ENCODE results near the gene PDE9A.

PDE9A gene

DNA sequence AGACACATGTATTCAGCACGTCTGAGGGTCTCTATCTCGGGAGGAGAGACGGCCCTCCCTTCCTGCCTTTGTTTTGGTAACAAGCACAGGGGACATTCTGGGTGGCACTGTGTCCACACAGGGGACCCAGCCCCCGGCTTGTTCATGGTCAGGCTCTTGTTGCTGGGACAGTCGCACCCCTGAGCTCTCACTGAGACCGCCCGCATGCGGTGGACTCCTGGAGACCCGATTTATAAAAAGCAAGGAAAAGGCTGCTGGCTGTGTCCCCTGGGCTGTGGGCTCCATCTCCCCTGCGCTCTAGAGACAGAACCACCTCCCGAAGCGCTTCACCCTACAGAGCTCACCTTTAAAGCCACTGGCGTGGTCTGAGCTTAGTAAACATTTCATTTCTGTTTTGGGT is 122.5 kb downstream of the PDE9A start:
- Histone ChIP-seq H2AFZ (ENCODE audit: low read depth, low read length) (no peak overlapping the region), H3K9ac (ENCODE audit: low read depth, low read length) (no peak overlapping the region), H3K4me2 (ENCODE audit: insufficient read depth, low read length) (no peak overlapping the region), H3K27me3 (ENCODE audit: insufficient read depth, low read length, poor library complexity) (no peaks in the 10 kb centered on the region), H3K4me1 (ENCODE audit: insufficient read depth, low read length) (no peaks in the 10 kb centered on the region), H3K4me3 (ENCODE audit: low read depth in 1 of 2, low read length in 2 of 2) (no peak overlapping the region), H3K36me3 (ENCODE audit: insufficient read depth, low read length) (no peaks in the 10 kb centered on the region), H3K9me3 (ENCODE audit: insufficient read depth, low read length, severe bottlenecking) (no peaks in the 10 kb centered on the region), H3K79me2 (ENCODE audit: insufficient read depth, low read length) (no peaks in the 10 kb centered on the region), H3K27ac (ENCODE audit: low read length) (no peak overlapping the region), H4K20me1 (ENCODE audit: insufficient read depth, low read length) (no peaks in the 10 kb centered on the region)
- DNase-seq (no peak), ATAC-seq (ENCODE audit: insufficient read depth, low read depth) (no peak)
- TF ChIP-seq EZH2 (IDR thresholded peaks at IDR 0.05; ENCODE audit: borderline replicate concordance, low read depth, low read length, severe bottlenecking): no peak
- TF ChIP-seq, protein P1, sequence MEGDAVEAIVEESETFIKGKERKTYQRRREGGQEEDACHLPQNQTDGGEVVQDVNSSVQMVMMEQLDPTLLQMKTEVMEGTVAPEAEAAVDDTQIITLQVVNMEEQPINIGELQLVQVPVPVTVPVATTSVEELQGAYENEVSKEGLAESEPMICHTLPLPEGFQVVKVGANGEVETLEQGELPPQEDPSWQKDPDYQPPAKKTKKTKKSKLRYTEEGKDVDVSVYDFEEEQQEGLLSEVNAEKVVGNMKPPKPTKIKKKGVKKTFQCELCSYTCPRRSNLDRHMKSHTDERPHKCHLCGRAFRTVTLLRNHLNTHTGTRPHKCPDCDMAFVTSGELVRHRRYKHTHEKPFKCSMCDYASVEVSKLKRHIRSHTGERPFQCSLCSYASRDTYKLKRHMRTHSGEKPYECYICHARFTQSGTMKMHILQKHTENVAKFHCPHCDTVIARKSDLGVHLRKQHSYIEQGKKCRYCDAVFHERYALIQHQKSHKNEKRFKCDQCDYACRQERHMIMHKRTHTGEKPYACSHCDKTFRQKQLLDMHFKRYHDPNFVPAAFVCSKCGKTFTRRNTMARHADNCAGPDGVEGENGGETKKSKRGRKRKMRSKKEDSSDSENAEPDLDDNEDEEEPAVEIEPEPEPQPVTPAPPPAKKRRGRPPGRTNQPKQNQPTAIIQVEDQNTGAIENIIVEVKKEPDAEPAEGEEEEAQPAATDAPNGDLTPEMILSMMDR (IDR thresholded peaks at IDR 0.05; ENCODE audit: borderline replicate concordance, extremely low read depth, low read length, poor library complexity, severe bottlenecking): no peak

DNA sequence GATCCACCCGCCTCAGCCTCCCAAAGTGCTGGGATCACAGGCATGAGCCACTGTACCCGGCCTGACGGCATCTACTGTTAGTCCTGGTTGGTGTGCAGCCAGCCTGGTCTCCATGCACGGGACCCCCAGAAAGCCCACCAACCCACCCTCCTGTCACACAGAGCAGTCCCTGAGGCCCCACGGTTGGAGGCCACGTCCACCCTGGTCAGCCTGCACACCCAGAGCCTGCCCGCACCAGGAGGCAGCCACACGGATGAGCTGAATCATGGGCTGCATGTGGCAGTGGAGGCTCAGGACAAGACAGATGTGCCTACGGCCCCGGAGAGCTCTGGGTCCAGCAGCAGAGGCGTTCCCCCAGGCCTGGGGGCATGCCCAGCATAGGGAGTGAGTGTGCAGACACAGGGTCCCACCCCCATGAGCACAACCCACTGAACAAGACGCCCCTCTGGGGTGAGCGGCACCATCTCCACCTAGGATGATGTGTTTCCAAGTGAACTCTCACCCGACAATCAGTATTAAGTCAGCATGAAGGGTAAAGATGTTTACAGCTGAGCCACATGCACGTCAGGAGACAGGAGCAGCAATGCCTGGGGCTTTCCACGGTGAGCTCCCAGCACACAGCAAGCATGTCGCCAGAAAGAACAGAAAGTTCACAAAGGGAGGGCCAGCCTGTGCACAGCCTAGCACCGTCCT is 123.8 kb downstream of the PDE9A start:
- ATAC-seq (ENCODE audit: insufficient read depth, low read depth) (no peak), DNase-seq (no peak)
- Histone ChIP-seq H3K9ac (ENCODE audit: low read depth, low read length) (no peak overlapping the region), H3K4me1 (ENCODE audit: insufficient read depth, low read length) (no peaks in the 10 kb centered on the region), H2AFZ (ENCODE audit: low read depth, low read length) (no peak overlapping the region), H3K27ac (ENCODE audit: low read length) (no peak overlapping the region), H3K4me2 (ENCODE audit: insufficient read depth, low read length) (no peak overlapping the region), H3K9me3 (ENCODE audit: insufficient read depth, low read length, severe bottlenecking) (no peaks in the 10 kb centered on the region), H3K4me3 (ENCODE audit: low read depth in 1 of 2, low read length in 2 of 2) (no peak overlapping the region), H4K20me1 (ENCODE audit: insufficient read depth, low read length) (no peaks in the 10 kb centered on the region), H3K79me2 (ENCODE audit: insufficient read depth, low read length) (no peaks in the 10 kb centered on the region), H3K36me3 (ENCODE audit: insufficient read depth, low read length) (no peaks in the 10 kb centered on the region), H3K27me3 (ENCODE audit: insufficient read depth, low read length, poor library complexity) (no peaks in the 10 kb centered on the region)
- no peak for TF ChIP-seq EZH2 (IDR thresholded peaks at IDR 0.05; ENCODE audit: borderline replicate concordance, low read depth, low read length, severe bottlenecking)
- TF ChIP-seq, protein P1 (IDR thresholded peaks at IDR 0.05; ENCODE audit: borderline replicate concordance, extremely low read depth, low read length, poor library complexity, severe bottlenecking): no peak

DNA sequence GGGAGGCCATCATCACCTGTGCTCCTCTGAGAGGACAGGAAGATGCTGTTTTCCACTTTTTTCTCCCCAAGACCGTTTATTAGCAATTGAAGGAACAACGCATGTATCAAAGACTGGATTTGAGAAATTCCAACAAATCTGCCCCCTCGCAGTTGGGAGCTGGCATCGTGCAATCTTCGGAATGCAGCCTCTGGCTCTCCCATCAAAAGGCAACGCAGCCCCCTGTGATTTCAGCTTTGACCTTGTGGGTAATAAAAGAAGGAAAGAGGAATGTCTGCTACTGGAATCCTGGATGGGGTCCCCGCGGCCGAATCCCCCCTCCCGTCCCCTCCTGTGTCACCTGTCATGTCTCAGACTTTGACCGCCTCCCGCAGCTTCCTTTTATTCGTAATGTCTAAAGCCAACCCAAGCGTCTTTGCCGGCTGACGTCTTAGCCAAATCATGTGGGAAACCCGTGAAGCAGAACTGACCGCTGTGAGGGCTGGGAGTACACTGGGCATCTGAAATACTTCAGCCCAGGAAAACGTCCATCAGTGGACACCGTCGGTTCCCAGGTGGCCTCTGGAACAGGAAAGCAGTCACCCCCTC is 124.4 kb downstream of the PDE9A start:
- H3K4me1 ChIP-seq (ENCODE audit: insufficient read depth, low read length): no peaks in the 10 kb centered on the region
- no peaks in the 10 kb centered on the region for H3K27me3 ChIP-seq (ENCODE audit: insufficient read depth, low read length, poor library complexity)
- no peak for DNase-seq
- H3K79me2 ChIP-seq (ENCODE audit: insufficient read depth, low read length): no peaks in the 10 kb centered on the region
- no peak overlapping the region for H3K27ac ChIP-seq (ENCODE audit: low read length)
- no peak overlapping the region for H2AFZ ChIP-seq (ENCODE audit: low read depth, low read length)
- no peaks in the 10 kb centered on the region for H4K20me1 ChIP-seq (ENCODE audit: insufficient read depth, low read length)
- no peak for ATAC-seq (ENCODE audit: insufficient read depth, low read depth)
- no peaks in the 10 kb centered on the region for H3K9me3 ChIP-seq (ENCODE audit: insufficient read depth, low read length, severe bottlenecking)
- H3K9ac ChIP-seq (ENCODE audit: low read depth, low read length): no peak overlapping the region
- H3K36me3 ChIP-seq (ENCODE audit: insufficient read depth, low read length): no peaks in the 10 kb centered on the region
- H3K4me3 ChIP-seq (ENCODE audit: low read depth in 1 of 2, low read length in 2 of 2): no peak overlapping the region
- no peak overlapping the region for H3K4me2 ChIP-seq (ENCODE audit: insufficient read depth, low read length)
- no peak for TF ChIP-seq EZH2 (IDR thresholded peaks at IDR 0.05; ENCODE audit: borderline replicate concordance, low read depth, low read length, severe bottlenecking)
- TF ChIP-seq, protein P1 (IDR thresholded peaks at IDR 0.05; ENCODE audit: borderline replicate concordance, extremely low read depth, low read length, poor library complexity, severe bottlenecking): no peak

Measured in DND-41 (cell line).